ENCODE measurements around the gene FAM114A1.
"Not testable (repeated sequence)": the region's sequence is repeated elsewhere in the genome, so short reads cannot be mapped to it uniquely, and the experiment has no call there.

Gene FAM114A1

GRCh38 chr4:38940476-38940875 lies 72.9 kb downstream of the FAM114A1 start:
- DNase-seq, result no peak

GRCh38 chr4:38941906-38942305 lies 74.3 kb downstream of the FAM114A1 start:
- DNase-seq, result not testable (repeated sequence)

- no peak for DNase-seq
These were observed 75.7 kb downstream of the FAM114A1 start for GRCh38 chr4:38943343-38943742.

GRCh38 chr4:38944440-38944839 lies 76.8 kb downstream of the FAM114A1 start:
- no peak for DNase-seq

- no peak for DNase-seq
These were observed 79.3 kb downstream of the FAM114A1 start for GRCh38 chr4:38946919-38947318.

GRCh38 chr4:38948551-38948950 lies 80.9 kb downstream of the FAM114A1 start:
- DNase-seq, result no peak

GRCh38 chr4:38949411-38950051 lies 81.9 kb downstream of the FAM114A1 start:
- DNase-seq, result no peak

GRCh38 chr4:38950159-38950558 lies 82.6 kb downstream of the FAM114A1 start:
- no peak for DNase-seq

GRCh38 chr4:38950734-38951133 lies 83.1 kb downstream of the FAM114A1 start:
- DNase-seq, result no peak

- no peak for DNase-seq
These were observed 84.0 kb downstream of the FAM114A1 start for GRCh38 chr4:38951598-38951997.

- no peak for DNase-seq
These were observed 84.4 kb downstream of the FAM114A1 start for GRCh38 chr4:38952017-38952416.

GRCh38 chr4:38954727-38955126 lies 87.1 kb downstream of the FAM114A1 start:
- DNase-seq, result no peak

GRCh38 chr4:38955957-38956356 lies 88.4 kb downstream of the FAM114A1 start:
- DNase-seq, result no peak

- DNase-seq, result no peak
These were observed 89.7 kb downstream of the FAM114A1 start for GRCh38 chr4:38957261-38957815.

GRCh38 chr4:38957893-38958292 lies 90.3 kb downstream of the FAM114A1 start:
- no peak for DNase-seq

GRCh38 chr4:38958453-38959190 lies 91.0 kb downstream of the FAM114A1 start:
- no peak for DNase-seq

GRCh38 chr4:38959248-38959647 lies 91.6 kb downstream of the FAM114A1 start:
- not testable (repeated sequence) for DNase-seq

- no peak for DNase-seq
These were observed 97.6 kb downstream of the FAM114A1 start for GRCh38 chr4:38964942-38965775.

- no peak for DNase-seq
These were observed 98.3 kb downstream of the FAM114A1 start for GRCh38 chr4:38965866-38966265.

- DNase-seq, result no peak
These were observed 99.9 kb downstream of the FAM114A1 start for GRCh38 chr4:38967260-38968095.

- DNase-seq, result no peak
These were observed 101.1 kb downstream of the FAM114A1 start for GRCh38 chr4:38968668-38969067.

- DNase-seq, result no peak
These were observed 108.7 kb downstream of the FAM114A1 start for GRCh38 chr4:38976308-38976707.

Measured in activated naive CD4-positive, alpha-beta T cell (primary cell).